ENCODE data around the gene LAMA3. TPM values are rescaled to one million over a fixed set of nuclear protein-coding genes. Genes with fewer than 3 reads are reported as not detected.

The LAMA3 gene
- total and polyA plus RNA-seq, 2 experiments from 2014 or later, result 3.9 to 4.9 TPM

- 0 out of 2 replicates have a peak overlapping the region, but pooled peaks have one; percentile 46 for H3K27ac Mint-ChIP-seq
- ATAC-seq, result peak; percentile 97
Observed at GRCh38 chr18:23884681-23885375, 195.6 kb downstream of the LAMA3 start.

More at GRCh38 chr18:23884681-23885375, 195.6 kb downstream of the LAMA3 start:
- no peak overlapping the region for H3K4me3 ChIP-seq
- H3K36me3 ChIP-seq (ENCODE audit: insufficient read depth), result no peaks in the 10 kb centered on the region
- H4K20me1 ChIP-seq (replicated peaks; ENCODE audit: insufficient read depth), result no peaks in the 10 kb centered on the region
- no peaks in the 10 kb centered on the region for H3K27me3 Mint-ChIP-seq (ENCODE audit: insufficient read depth, low read depth, poor library complexity)
- H3K79me2 ChIP-seq (replicated peaks; ENCODE audit: insufficient read depth), result no peaks in the 10 kb centered on the region
- peaks cover 19% of the 10 kb centered on the region for H3K4me1 Mint-ChIP-seq
- TF ChIP-seq EZH2phosphoT487 (IDR thresholded peaks at IDR 0.05; ENCODE audit: unreplicated experiment) (no peak), CTCF (conservative IDR thresholded peaks at IDR 0.05; ENCODE audit: low read depth in 2 of 2) (no peak), NANOG (IDR thresholded peaks at IDR 0.05; ENCODE audit: borderline replicate concordance) (no peak), ZNF331 (CRISPR knock-in tag; IDR thresholded peaks at IDR 0.05; ENCODE audit: low read depth) (no peak), ZNF114 (CRISPR knock-in tag; IDR thresholded peaks at IDR 0.05) (no peak), ZNF462 (CRISPR knock-in tag; IDR thresholded peaks at IDR 0.05) (no peak), STAT1 (IDR thresholded peaks at IDR 0.05; ENCODE audit: unreplicated experiment) (no peak), JUNB (IDR thresholded peaks at IDR 0.05; ENCODE audit: unreplicated experiment) (no peak), ETS1 (IDR thresholded peaks at IDR 0.05) (no peak), POLR2AphosphoS5 (IDR thresholded peaks at IDR 0.05; ENCODE audit: low read depth) (no peak), CREB1 (CRISPR knock-in tag; IDR thresholded peaks at IDR 0.05; ENCODE audit: low read depth) (no peak), REST (IDR thresholded peaks at IDR 0.05; ENCODE audit: unreplicated experiment) (no peak), EZH2 (IDR thresholded peaks at IDR 0.05; ENCODE audit: low read depth, unreplicated experiment) (no peak)
- no peaks in the 10 kb centered on the region for H3F3A ChIP-seq (replicated peaks; ENCODE audit: low read depth)
- peak; percentile 45 for DNase-seq (ENCODE audit: low spot score)
- peak overlapping the region; percentile 90 for H2AFZ ChIP-seq
- H3K27ac ChIP-seq (ENCODE audit: low read depth), result no peak overlapping the region
- H3K36me3 Mint-ChIP-seq (ENCODE audit: low read depth), result no peaks in the 10 kb centered on the region
- H3K4me2 ChIP-seq, result peak overlapping the region; percentile 23; the same call in 1 of the 2 replicates
- peaks cover 18% of the 10 kb centered on the region for H3K4me1 ChIP-seq (ENCODE audit: insufficient read depth)
- H3K9me2 ChIP-seq (ENCODE audit: insufficient read depth), result no peaks in the 10 kb centered on the region
- no peak overlapping the region for H3K4me3 Mint-ChIP-seq
- H3K27me3 ChIP-seq (ENCODE audit: insufficient read depth), result no peaks in the 10 kb centered on the region
- H3K9me3 Mint-ChIP-seq, result no peaks in the 10 kb centered on the region
